IMR-90 (cell line): ENCODE measurements around the gene DNAH6.

Experiments used
- POLR2A ChIP-seq: IDR thresholded peaks from 2 replicates; pipeline ENCODE4 v1.6.1; 2012; ENCODE audit warnings: mild to moderate bottlenecking, low read depth, low read length
- TF ChIP-seq, protein P1 (sequence below): conservative IDR thresholded peaks from 2 replicates; pipeline ENCODE4 v1.5.1; 2012; ENCODE audit warnings: mild to moderate bottlenecking, low read depth, low read length, improper control_type of control experiment
- TF ChIP-seq, protein P2 (sequence below): fragments of 150-350 bp; IDR thresholded peaks from 2 replicates; pipeline ENCODE4 v1.6.1; 2016; ENCODE audit warnings: low read depth, mild to moderate bottlenecking, low read length, moderate library complexity, borderline replicate concordance

DNA sequence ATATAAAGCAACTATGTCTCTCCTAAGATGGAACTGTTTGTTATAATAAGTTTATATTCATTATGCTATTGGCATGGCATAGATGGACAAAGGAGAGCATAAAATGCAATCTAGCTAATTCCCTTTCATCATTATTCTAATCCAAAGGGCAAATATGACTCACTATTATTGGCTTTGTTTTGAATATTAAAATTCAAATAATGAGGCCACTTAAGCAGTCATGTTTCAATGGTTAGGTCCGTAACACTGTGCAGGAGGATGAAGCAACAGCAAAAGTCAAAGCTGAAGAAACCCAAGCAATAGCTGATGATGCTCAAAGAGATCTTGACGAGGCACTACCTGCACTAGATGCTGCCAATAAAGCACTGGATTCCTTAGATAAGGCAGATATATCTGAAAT lies 187.5 kb downstream of the DNAH6 start:
- no peak for TF ChIP-seq POLR2A
- TF ChIP-seq, protein P1, sequence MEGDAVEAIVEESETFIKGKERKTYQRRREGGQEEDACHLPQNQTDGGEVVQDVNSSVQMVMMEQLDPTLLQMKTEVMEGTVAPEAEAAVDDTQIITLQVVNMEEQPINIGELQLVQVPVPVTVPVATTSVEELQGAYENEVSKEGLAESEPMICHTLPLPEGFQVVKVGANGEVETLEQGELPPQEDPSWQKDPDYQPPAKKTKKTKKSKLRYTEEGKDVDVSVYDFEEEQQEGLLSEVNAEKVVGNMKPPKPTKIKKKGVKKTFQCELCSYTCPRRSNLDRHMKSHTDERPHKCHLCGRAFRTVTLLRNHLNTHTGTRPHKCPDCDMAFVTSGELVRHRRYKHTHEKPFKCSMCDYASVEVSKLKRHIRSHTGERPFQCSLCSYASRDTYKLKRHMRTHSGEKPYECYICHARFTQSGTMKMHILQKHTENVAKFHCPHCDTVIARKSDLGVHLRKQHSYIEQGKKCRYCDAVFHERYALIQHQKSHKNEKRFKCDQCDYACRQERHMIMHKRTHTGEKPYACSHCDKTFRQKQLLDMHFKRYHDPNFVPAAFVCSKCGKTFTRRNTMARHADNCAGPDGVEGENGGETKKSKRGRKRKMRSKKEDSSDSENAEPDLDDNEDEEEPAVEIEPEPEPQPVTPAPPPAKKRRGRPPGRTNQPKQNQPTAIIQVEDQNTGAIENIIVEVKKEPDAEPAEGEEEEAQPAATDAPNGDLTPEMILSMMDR = no peak
- TF ChIP-seq, protein P2, sequence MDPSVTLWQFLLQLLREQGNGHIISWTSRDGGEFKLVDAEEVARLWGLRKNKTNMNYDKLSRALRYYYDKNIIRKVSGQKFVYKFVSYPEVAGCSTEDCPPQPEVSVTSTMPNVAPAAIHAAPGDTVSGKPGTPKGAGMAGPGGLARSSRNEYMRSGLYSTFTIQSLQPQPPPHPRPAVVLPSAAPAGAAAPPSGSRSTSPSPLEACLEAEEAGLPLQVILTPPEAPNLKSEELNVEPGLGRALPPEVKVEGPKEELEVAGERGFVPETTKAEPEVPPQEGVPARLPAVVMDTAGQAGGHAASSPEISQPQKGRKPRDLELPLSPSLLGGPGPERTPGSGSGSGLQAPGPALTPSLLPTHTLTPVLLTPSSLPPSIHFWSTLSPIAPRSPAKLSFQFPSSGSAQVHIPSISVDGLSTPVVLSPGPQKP = no peak
